Activated CD4-positive, alpha-beta T cell treated with anti-CD3 and anti-CD28 coated beads, Interleukin-2, Interleukin-4, amounts not matched to agents 100 ng/mL and 50 ng/mL, durations not matched to agents 16 hours and 8 hours (primary cell): ENCODE measurements around the gene TATDN2.

ENCODE experiments used
- DNase-seq: peaks from one replicate; pipeline ENCODE4 v3.0.0-alpha.2; 2020; ENCODE audit warnings: low spot score

TATDN2 gene

DNA sequence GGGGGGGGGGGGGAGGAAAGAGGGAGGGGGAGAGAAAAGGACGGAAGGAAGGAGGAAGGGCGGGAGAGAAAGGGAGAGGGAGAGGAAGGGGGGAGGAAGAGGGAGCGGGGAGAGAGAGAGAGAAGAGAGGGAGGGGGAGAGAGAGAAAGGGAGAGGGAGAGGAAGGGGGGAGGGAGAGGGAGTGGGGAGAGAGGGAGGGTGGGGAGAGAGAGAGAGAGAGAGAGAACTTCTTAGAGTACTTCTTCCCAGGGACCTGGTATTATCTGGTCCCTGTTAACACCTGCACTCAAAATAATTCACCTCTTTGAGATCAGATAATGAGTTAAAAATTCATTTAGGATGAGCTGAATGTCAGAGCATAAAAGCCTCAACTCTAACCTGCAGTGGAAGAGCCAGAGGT, 71.5 kb downstream of the TATDN2 start:
- DNase-seq: no peak

DNA sequence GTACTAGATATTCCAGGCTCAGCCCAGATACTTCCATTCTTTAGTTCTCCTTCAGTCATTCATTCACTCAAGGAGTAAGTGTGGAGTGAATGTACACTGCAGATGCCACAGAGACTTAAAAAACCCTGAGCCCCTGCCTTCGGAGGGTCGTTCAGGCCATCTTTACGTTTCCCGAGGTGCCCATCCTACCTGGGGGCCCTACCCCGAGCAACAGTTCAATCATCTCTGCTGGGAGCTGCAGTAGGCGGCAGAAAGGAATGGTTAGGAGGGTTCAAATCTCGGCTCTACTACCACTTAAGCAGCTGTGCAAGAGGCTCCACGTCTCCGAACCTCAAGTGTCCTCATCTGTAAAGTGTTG, 72.0 kb downstream of the TATDN2 start:
- DNase-seq: no peak

DNA sequence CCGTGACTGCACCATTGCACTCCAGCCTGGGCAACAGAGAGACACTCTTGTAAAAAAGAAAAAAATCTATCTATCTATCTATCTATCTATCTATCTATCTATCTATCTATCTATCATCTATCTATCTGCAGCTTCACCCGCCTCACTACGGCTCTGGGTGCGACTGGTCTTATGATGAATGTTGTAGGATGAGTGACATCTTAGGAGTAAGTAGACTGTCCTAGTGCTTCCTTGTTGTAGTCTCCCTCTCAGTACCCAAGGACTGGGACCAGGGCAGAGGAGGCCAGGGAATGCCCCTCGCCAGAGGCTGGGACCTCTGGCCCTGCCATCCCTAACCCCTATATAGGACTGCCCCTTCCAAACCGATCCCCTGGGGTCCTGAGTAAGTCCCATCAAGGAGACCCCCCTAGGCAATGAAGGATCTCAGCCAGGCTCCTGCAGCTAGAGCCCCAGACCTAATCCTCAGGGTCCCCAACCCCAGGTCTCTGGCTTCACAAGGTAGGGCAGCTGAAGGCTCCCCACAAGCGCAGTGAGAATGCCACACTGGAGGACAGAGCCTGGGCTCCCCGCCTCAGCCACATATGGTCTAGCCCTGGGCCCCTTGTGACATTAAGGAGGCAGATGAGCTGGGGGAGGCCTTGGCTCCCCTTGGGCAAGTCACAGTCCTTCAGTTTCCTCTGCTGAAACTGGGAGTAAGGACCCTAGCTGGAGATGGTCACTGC, 73.5 kb downstream of the TATDN2 start:
- DNase-seq: no peak

DNA sequence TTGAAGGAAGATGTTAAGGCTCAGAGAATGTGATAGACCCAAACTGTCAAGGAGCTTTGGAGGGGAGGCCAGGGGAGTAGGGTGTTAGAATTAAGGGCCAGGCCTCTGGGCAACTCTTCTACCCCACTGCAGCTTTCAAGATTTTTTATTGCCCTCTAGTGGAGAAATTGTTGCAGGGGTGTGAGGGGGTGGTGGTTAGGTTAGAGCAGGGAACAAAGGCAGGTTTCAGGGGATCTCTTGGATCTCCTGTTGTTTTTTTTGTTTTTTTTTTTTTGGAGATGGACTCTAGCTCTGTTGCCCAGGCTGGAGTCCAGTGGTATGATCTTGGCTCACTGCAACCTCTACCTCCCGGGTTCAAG, 74.1 kb downstream of the TATDN2 start:
- peak; percentile 41 for DNase-seq

GRCh38 chr3:10327592-10327991, 79.3 kb downstream of the TATDN2 start:
- DNase-seq: no peak

GRCh38 chr3:10328460-10329071, 80.3 kb downstream of the TATDN2 start:
- no peak for DNase-seq

GRCh38 chr3:10329495-10330015, 81.3 kb downstream of the TATDN2 start:
- DNase-seq: no peak

- DNase-seq: no peak
These were observed 82.1 kb downstream of the TATDN2 start for GRCh38 chr3:10330319-10330718.
